Inflammatory macrophage (primary cell): ENCODE results near the gene ODR4.
"Not testable (repeated sequence)": the region's sequence is repeated elsewhere in the genome, so short reads cannot be mapped to it uniquely, and the experiment has no call there.

Source experiments
- DNase-seq, 2 donors: peaks; one replicate each; pipeline ENCODE4 v3.0.0-alpha.2; 2020 to 2022

The ODR4 gene

DNA sequence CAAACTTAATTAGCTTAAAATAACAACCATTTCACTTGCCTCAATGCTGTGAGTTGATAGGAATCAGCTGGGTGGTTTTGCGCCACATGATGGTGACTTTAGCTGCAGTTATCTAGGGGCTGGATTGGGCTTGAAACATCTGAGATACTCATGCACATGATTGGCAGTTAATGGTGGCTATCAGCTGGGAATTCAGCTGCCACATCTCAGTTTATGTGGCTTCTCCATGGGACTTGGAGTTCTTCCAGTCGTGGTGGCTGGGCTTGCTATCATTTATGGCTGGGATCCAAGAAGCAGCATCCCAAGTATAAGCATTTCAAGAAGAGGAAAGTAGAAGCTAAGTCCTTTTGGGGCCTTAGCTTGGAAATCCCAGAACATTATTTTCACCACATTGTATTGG, 48.9 kb downstream of the ODR4 start:
- DNase-seq: no peak

DNA sequence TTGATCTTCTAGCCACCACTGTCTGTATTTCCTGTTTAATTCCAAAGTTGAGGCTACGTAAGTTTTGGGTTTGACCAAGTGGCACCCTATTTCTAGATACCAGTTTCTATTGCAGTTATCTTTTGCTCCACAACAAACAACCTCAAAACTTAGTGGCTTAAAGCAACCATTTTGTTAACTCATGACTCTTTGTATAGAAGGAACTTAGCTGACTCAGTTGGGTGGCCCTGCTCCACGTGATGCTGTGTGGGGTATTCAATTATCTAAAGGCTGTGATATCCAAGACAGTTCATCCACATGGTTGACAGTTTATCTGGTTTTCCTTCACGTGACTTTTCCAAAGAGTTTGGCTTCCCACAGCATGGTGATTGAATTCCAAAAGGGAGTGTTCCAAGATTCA, 50.5 kb downstream of the ODR4 start:
- DNase-seq: no peak

GRCh38 chr1:186429017-186429416, 53.4 kb downstream of the ODR4 start:
- DNase-seq: peak; percentile 6 to 41

- DNase-seq: no peak
Observed at GRCh38 chr1:186435336-186435735, 59.7 kb downstream of the ODR4 start.

GRCh38 chr1:186438567-186438966, 62.9 kb downstream of the ODR4 start:
- DNase-seq: no peak

DNA sequence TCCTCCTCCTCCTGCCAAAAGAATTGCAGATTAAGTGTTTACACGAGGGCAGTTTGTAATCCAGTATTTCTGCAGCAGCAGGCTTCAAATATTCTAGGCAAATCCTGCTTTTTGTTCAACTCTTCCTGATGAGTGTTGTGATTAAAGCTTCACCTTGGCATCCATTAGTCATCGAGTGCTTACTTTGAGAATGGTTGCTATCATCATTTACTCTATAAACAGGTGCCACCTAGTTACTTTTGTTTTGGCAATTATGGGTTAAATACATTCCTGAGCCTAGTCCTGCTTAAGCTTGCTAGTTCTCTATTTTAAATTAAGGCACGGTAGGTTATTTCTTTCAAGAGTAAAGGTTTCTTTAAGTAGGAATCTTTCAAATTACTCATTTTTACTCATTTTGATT, 64.9 kb downstream of the ODR4 start:
- no peak for DNase-seq

DNA sequence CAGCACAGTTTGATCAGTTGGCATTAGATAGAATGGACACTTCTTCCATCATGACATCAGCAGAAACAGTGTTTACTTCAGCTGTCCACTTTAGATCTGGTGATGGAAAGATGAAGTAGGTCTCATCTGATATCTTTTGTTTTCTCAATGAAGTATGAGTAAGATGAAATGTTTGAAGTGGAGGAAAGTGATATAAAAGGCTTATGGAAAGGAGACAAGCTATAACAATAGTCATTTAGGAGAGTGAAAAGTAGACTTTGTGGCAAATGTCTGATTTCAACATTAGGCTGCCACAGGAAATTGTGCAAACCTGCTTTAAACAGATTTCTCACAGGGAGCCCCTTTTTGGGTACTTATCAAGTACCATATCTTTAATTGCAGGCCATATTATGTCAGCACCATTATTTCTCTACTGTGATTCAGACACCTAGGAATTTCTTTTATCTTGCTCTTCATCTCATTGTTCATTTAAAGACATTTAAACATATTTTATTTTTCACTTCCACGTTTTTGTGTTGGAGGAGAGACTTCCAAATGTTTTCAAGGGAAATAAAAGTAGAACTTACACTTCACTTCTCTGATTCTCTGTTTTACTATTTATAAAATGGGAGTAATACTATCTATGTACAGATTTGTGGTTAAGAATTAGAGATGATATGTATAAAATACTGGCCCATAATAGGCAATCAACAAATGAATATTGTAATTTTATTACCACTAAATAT, 67.2 kb downstream of the ODR4 start:
- peak; percentile 14 to 43 for DNase-seq

DNA sequence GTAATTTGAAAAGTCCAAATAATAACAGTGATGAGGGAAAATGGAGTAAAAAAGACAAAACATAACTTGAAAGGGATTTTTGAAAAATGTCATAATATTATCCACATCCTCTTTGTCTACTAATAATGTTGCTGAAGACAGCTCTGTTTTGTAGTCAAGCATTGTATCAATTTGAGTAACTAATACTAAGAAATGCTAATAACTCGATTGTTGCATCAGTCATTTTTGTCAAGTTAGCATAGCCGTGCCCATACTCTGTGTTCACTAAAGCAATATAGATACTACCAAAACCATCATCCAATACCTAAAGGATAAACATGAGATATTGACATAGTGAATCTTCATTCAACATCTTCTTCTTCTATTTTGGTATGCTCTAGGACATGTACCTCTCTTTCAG, 68.0 kb downstream of the ODR4 start:
- DNase-seq: no peak

- DNase-seq: no peak
Observed at GRCh38 chr1:186446152-186446551, 70.5 kb downstream of the ODR4 start.

DNA sequence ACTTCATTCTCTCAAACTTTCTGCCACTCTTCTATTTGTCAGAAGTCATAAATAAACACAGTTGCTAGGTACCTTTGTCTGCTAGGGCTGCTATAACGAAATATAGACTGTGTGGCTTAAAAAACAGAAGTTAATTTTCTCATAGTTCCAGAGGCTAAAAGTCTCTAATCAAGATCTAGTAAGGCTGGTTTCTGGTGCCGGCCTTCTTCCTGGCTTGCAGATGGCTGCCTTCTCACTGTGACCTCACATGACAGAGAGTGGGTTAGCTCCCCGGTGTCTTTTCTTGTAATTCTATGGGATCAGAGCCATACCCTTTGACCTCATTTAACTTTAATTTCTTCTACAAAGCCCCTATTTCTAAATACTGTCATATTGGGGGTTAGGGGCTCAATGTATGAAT, 79.3 kb downstream of the ODR4 start:
- DNase-seq: peak in 1 of 2 donors; percentile 29

GRCh38 chr1:186456729-186457255, 81.2 kb downstream of the ODR4 start:
- no peak for DNase-seq

GRCh38 chr1:186459161-186459560, 83.5 kb downstream of the ODR4 start:
- DNase-seq: not testable (repeated sequence)

DNA sequence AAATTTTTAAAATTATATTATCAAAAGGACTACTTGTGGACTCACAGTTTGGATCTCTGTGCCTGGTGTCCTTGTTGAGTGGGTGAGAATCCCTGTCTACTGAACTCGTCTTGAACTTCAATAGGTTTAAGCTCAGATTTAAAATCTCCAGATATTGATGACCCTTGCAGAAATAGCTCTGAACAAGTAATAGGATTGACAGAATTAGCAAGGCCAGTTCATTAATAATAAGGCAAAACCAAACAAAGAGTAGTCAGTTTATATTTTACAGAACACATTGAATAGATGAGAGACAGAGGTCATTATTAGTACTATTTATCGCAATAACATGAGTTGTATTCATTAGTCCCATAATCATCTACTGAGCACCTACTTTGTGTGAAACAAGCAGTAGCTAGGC, 85.4 kb downstream of the ODR4 start, which contains the start of gene PDC:
Gene PDC, minus strand, starts transcription at position 101 of the 400 bp plus-strand sequence. CDS start 11,655 bp downstream, outside the sequence.
- DNase-seq: no peak

DNA sequence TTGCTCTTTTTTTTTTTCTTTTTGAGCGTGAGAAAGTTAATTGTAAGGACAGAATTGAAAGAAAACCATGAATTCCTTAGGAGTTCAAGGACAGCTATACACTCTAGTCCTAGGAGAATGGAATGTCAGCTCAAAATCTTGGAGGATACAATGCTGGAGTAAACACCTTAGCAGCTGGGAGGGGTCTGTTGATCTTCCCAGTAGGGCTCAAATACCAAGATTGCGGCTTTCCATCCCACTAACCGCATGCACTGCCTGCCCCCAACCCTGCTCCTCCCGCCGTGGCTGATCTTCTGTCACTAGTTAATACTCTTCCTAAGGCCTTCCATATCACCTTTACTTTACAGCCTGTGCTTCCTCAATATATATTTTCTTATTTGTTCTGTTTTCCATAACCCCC, 87.9 kb downstream of the ODR4 start:
- no peak for DNase-seq

DNA sequence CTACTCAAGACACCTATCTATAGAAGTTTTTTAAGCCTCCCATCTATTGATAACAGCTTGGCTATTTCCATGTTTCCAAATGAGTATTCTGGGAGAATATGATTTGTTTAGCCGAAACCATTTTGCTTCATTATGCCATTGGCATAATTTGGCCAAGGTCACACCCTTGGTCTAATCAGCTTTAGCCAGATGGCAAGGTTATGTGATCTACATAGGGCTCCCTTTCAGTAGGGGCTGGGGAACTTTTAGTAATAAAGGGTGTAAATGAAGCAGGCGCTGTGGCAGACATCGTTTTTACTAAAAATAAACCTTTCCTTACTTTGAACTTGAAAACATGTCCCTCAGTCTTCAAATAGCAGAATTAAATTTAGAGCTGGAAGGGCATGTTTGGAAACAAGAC, 88.3 kb downstream of the ODR4 start:
- no peak for DNase-seq

- DNase-seq: not testable (repeated sequence)
Observed at GRCh38 chr1:186465491-186465890, 89.9 kb downstream of the ODR4 start.

DNA sequence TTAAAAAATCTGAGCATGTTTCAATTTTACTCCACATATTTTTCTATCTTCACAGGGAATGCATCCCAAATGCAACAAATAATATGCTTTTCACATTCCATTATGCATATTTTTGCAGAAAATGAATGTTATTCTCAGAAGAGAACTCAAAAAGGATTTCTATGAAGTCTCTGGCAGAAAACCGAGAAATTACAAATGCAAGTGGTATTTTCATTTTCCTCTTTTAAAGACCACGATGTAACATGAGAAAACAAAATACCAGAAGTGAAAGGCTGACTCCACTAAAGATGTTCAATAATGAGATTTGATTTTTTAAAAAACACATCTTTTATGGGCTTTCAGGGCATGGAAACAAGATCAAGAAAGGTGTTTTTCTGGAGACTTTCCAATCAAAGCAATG, 90.3 kb downstream of the ODR4 start:
- no peak for DNase-seq
